SK-N-SH treated with all-trans-retinoic acid at 6 μM for 48 hours (cell line): ENCODE results near the gene AFG3L2.

Experiments used
- ATAC-seq: fragments of 200-7000 bp; cut with Tn5 transposase; 3 replicates; pipeline ENCODE4 v1.9.1; 2020; ENCODE audit warnings: mild to moderate bottlenecking, moderate library complexity
- ARNTL ChIP-seq: fragments of 450-650 bp; formaldehyde crosslinking; IDR thresholded peaks from 2 replicates; pipeline ENCODE4 v1.5.0; 2020; ENCODE audit warnings: low read depth, mild to moderate bottlenecking, moderate library complexity, borderline replicate concordance
- BACH2 ChIP-seq: fragments of 250-450 bp; sonication (Bioruptor Pico); IDR thresholded peaks from 2 replicates; pipeline ENCODE4 v1.9.0; 2021; ENCODE audit warnings: mild to moderate bottlenecking, borderline replicate concordance
- CREB5 ChIP-seq: fragments of 250-450 bp; sonication (Bioruptor Pico); IDR thresholded peaks from 2 replicates; pipeline ENCODE4 v1.5.1; 2020; ENCODE audit warnings: low read depth, mild to moderate bottlenecking, moderate library complexity
- CSDC2 ChIP-seq: fragments of 250-450 bp; sonication (Bioruptor Pico); IDR thresholded peaks from 2 replicates; pipeline ENCODE4 v1.5.0; 2020; ENCODE audit warnings: mild to moderate bottlenecking, moderate library complexity
- CSRNP3 ChIP-seq: fragments of 250-450 bp; sonication (Bioruptor Pico); IDR thresholded peaks from 2 replicates; pipeline ENCODE4 v1.5.1; 2021; ENCODE audit warnings: mild to moderate bottlenecking, moderate library complexity
- ESRRG ChIP-seq: fragments of 250-450 bp; sonication (Bioruptor Pico); IDR thresholded peaks from 2 replicates; pipeline ENCODE4 v1.6.1; 2021; ENCODE audit warnings: mild to moderate bottlenecking
- GLIS3 ChIP-seq: fragments of 250-450 bp; sonication (Bioruptor Pico); IDR thresholded peaks from 2 replicates; pipeline ENCODE4 v1.5.0; 2020; ENCODE audit warnings: mild to moderate bottlenecking, moderate library complexity
- ISL1 ChIP-seq: fragments of 250-450 bp; sonication (Bioruptor Pico); IDR thresholded peaks from 2 replicates; pipeline ENCODE4 v2.1.2; 2022; ENCODE audit warnings: mild to moderate bottlenecking, moderate library complexity
- OSR1 ChIP-seq: fragments of 250-450 bp; sonication (Bioruptor Pico); IDR thresholded peaks from 2 replicates; pipeline ENCODE4 v1.8.0; 2022; ENCODE audit warnings: moderate library complexity, mild to moderate bottlenecking, inconsistent platforms
- PATZ1 ChIP-seq: fragments of 250-450 bp; sonication (Bioruptor Pico); IDR thresholded peaks from 2 replicates; pipeline ENCODE4 v1.8.0; 2020; ENCODE audit warnings: mild to moderate bottlenecking, moderate library complexity, borderline replicate concordance
- POU6F1 ChIP-seq: fragments of 250-450 bp; sonication (Bioruptor Pico); IDR thresholded peaks from 2 replicates; pipeline ENCODE4 v1.8.0; 2021; ENCODE audit warnings: low read depth, mild to moderate bottlenecking, moderate library complexity, borderline replicate concordance
- PPARA ChIP-seq: fragments of 250-450 bp; sonication (Bioruptor Pico); IDR thresholded peaks from 2 replicates; pipeline ENCODE4 v1.5.0; 2020; ENCODE audit warnings: mild to moderate bottlenecking, borderline replicate concordance
- RARB ChIP-seq: fragments of 250-450 bp; sonication (Bioruptor Pico); IDR thresholded peaks from 2 replicates; pipeline ENCODE4 v1.8.0; 2021; ENCODE audit warnings: mild to moderate bottlenecking, moderate library complexity
- SNAI2 ChIP-seq: fragments of 250-450 bp; sonication (Bioruptor Pico); IDR thresholded peaks from 2 replicates; pipeline ENCODE4 v1.5.0; 2020; ENCODE audit warnings: mild to moderate bottlenecking, moderate library complexity
- TCF4 ChIP-seq: fragments of 250-450 bp; sonication (Bioruptor Pico); IDR thresholded peaks from 2 replicates; pipeline ENCODE4 v1.8.0; 2021; ENCODE audit warnings: mild to moderate bottlenecking, moderate library complexity, borderline replicate concordance
- TOX ChIP-seq: fragments of 250-450 bp; sonication (Bioruptor Pico); IDR thresholded peaks from 2 replicates; pipeline ENCODE4 v1.8.0; 2021; ENCODE audit warnings: mild to moderate bottlenecking, moderate library complexity, borderline replicate concordance
- ZC3H10 ChIP-seq: fragments of 250-450 bp; sonication (Bioruptor Pico); IDR thresholded peaks from 2 replicates; pipeline ENCODE4 v1.5.1; 2021; ENCODE audit warnings: mild to moderate bottlenecking, moderate library complexity
- ZFP3 ChIP-seq: fragments of 250-450 bp; sonication (Bioruptor Pico); IDR thresholded peaks from 2 replicates; pipeline ENCODE4 v1.5.0; 2020; ENCODE audit warnings: mild to moderate bottlenecking, moderate library complexity
- ZFP30 ChIP-seq: fragments of 450-650 bp; formaldehyde crosslinking; IDR thresholded peaks from 2 replicates; pipeline ENCODE4 v1.5.0; 2022; ENCODE audit warnings: mild to moderate bottlenecking, moderate library complexity
- ZNF565 ChIP-seq: fragments of 450-650 bp; formaldehyde crosslinking; conservative IDR thresholded peaks from 2 replicates; pipeline ENCODE4 v1.5.0; 2020; ENCODE audit warnings: low read depth, mild to moderate bottlenecking, moderate library complexity
- ZNF70 ChIP-seq: fragments of 450-650 bp; formaldehyde crosslinking; IDR thresholded peaks from 2 replicates; pipeline ENCODE4 v1.5.0; 2020; ENCODE audit warnings: mild to moderate bottlenecking, moderate library complexity
- ZNF8 ChIP-seq: fragments of 450-650 bp; formaldehyde crosslinking; IDR thresholded peaks from 2 replicates; pipeline ENCODE4 v1.5.0; 2020; ENCODE audit warnings: mild to moderate bottlenecking, moderate library complexity

Gene AFG3L2

GRCh38 chr18:12290086-12290485 is 86.9 kb downstream of the AFG3L2 start:
- no peak for ATAC-seq
- no peak for TF ChIP-seq CREB5 (CRISPR knock-in tag)
- no peak for TF ChIP-seq GLIS3 (CRISPR knock-in tag)
- TF ChIP-seq SNAI2 (CRISPR knock-in tag): no peak
- TF ChIP-seq ZNF8: no peak
- no peak for TF ChIP-seq ZFP30 (CRISPR knock-in tag)

- TF ChIP-seq BACH2 (CRISPR knock-in tag) (no peak), OSR1 (no peak), ZFP3 (no peak), TCF4 (CRISPR knock-in tag) (no peak), ZFP30 (CRISPR knock-in tag) (no peak), ZNF565 (CRISPR knock-in tag) (no peak), SNAI2 (CRISPR knock-in tag) (no peak)
- peak; percentile 42 for ATAC-seq
Observed at GRCh38 chr18:12288403-12288755, 88.6 kb downstream of the AFG3L2 start.

GRCh38 chr18:12287684-12288402 is 89.2 kb downstream of the AFG3L2 start:
- no peak for TF ChIP-seq ESRRG (CRISPR knock-in tag)
- no peak for TF ChIP-seq OSR1
- no peak for TF ChIP-seq ZNF565 (CRISPR knock-in tag)
- TF ChIP-seq ZFP30 (CRISPR knock-in tag): no peak
- no peak for TF ChIP-seq ZFP3
- TF ChIP-seq GLIS3 (CRISPR knock-in tag): no peak
- no peak for TF ChIP-seq ZNF8
- no peak for TF ChIP-seq RARB (CRISPR knock-in tag)
- TF ChIP-seq ZNF70: no peak
- TF ChIP-seq ARNTL (CRISPR knock-in tag): no peak
- TF ChIP-seq ZC3H10: no peak
- TF ChIP-seq PPARA: no peak
- no peak for TF ChIP-seq SNAI2 (CRISPR knock-in tag)
- no peak for TF ChIP-seq POU6F1 (CRISPR knock-in tag)
- no peak for TF ChIP-seq CSRNP3
- no peak for TF ChIP-seq PATZ1
- ATAC-seq: peak; percentile 84

GRCh38 chr18:12287131-12287681 is 89.8 kb downstream of the AFG3L2 start:
- peak; percentile 42 for ATAC-seq
- no peak for TF ChIP-seq PPARA
- no peak for TF ChIP-seq ZFP3
- TF ChIP-seq ISL1 (CRISPR knock-in tag): no peak
- no peak for TF ChIP-seq CSDC2 (CRISPR knock-in tag)
- TF ChIP-seq POU6F1 (CRISPR knock-in tag): no peak
- TF ChIP-seq RARB (CRISPR knock-in tag): no peak
- TF ChIP-seq ZNF8: no peak
- no peak for TF ChIP-seq ZC3H10
- no peak for TF ChIP-seq ZNF70
- TF ChIP-seq CREB5 (CRISPR knock-in tag): no peak
- TF ChIP-seq TCF4 (CRISPR knock-in tag): no peak
- no peak for TF ChIP-seq ARNTL (CRISPR knock-in tag)
- TF ChIP-seq CSRNP3: no peak
- TF ChIP-seq TOX (CRISPR knock-in tag): no peak
